ENCODE data around the gene CRYBB3.
A peak's percentile ranks its signal among the peaks of the same experiment; 100 is the strongest.

Gene CRYBB3

DNA sequence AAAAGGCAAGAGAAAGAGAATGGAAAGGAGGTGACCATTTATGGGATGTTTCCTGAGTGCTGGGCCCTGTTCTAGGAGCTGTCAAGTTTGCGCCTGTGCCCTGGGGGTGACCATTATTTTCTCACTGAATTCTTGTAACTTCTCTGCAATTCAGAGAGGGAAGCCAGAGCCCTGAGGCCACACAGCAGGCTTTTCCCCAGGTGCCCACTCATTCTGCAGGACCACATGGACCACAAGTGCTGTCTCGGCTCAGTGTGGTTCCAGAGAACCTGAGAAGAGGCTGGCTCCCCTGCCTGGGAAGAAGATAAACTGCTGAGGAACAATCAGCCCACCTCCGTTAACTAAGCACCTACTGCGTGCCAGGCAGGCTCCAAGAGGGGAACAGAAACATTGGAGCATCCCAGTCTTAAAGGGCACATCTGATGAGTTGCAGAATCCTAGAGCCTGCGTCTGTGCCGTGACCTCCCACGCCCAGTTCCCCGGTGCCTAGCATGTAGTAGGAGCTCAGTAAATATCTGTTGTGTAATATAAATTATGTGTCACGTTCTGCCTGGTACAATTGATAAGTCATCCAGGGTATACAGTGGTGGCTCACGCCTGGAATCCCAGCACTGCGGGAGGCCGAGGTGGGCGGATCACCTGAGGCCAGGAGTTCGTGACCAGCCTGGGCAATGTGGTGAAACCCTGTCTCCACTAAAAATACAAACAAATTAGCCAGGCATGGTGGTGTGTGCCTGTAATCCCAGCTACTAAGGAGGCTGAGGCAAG is 31.6 kb upstream of the CRYBB3 start:
- H3K4me3 ChIP-seq (ENCODE audit: low read length) = no peak overlapping the region
- TF ChIP-seq, protein P1, sequence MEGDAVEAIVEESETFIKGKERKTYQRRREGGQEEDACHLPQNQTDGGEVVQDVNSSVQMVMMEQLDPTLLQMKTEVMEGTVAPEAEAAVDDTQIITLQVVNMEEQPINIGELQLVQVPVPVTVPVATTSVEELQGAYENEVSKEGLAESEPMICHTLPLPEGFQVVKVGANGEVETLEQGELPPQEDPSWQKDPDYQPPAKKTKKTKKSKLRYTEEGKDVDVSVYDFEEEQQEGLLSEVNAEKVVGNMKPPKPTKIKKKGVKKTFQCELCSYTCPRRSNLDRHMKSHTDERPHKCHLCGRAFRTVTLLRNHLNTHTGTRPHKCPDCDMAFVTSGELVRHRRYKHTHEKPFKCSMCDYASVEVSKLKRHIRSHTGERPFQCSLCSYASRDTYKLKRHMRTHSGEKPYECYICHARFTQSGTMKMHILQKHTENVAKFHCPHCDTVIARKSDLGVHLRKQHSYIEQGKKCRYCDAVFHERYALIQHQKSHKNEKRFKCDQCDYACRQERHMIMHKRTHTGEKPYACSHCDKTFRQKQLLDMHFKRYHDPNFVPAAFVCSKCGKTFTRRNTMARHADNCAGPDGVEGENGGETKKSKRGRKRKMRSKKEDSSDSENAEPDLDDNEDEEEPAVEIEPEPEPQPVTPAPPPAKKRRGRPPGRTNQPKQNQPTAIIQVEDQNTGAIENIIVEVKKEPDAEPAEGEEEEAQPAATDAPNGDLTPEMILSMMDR (conservative IDR thresholded peaks at IDR 0.05; ENCODE audit: low read depth, low read length) = no peak
- no peak for DNase-seq (ENCODE audit: low read depth)

DNA sequence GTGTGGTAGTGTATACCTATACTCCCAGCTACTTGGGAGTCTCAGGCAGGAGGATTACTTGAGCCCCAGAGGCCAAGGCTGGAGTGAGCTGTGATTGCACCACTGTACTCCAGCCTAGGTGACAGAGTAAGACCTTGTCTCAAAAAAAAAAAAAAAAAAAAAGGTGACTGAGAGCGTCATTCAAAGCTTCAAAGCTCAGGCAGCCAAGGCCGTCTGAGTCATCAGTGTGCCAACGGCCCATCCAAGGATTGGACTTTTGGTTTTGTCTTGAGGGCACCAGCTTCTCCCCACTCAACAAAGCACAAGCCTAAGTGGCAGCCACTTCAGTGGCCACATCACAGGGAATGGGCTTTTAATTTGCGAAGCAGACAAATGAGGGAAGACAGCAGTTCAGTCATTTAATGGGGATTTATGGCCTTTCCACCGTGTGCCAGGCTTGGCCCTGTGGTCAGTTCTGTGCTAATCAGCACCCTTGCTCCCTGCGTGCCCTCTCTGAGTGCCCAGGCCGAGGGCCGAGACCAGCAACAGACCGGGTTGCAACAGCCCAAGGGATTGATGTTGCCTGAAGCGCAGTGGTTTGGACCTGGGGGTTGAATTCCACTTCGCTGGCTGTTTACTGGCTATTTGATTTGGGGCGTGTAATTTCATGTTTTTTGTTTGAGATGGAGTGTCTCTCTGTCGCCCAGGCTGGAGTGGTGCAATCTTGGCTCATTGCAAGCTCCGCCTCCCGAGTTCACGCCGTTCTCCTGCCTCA is 30.2 kb upstream of the CRYBB3 start:
- no peak for DNase-seq (ENCODE audit: low read depth)
- no peak overlapping the region for H3K4me3 ChIP-seq (ENCODE audit: low read length)
- TF ChIP-seq, protein P1 (conservative IDR thresholded peaks at IDR 0.05; ENCODE audit: low read depth, low read length) = no peak

DNA sequence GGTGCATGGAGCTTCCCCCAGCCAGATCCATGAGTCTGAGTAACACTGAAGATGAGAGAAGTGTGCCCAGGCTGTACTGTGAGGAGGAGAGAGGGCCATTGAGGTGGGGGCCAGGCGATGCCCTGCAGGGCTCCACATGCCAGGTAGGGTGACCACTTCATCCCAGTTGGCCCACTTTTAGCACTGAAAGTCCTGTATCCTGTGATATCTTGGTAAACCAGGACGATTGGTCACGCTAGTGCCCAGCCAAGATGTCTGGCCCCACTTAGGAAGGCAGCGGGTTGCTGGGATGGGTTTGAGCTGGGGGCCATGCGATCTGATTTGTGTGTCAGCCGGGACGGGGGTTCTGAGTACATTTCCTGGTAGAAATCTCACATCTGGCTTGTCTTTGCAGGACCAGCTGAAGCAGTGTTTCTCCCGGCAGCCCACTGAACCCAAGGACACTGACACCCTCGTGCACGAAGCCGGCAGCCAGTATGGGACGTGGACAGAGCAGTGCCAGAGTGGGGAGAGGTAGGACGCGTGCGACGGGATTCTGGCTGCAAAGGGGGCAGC is 29.2 kb upstream of the CRYBB3 start:
- H3K4me3 ChIP-seq (ENCODE audit: low read length) = no peak overlapping the region
- TF ChIP-seq, protein P1 (conservative IDR thresholded peaks at IDR 0.05; ENCODE audit: low read depth, low read length) = no peak
- no peak for DNase-seq (ENCODE audit: low read depth)

DNA sequence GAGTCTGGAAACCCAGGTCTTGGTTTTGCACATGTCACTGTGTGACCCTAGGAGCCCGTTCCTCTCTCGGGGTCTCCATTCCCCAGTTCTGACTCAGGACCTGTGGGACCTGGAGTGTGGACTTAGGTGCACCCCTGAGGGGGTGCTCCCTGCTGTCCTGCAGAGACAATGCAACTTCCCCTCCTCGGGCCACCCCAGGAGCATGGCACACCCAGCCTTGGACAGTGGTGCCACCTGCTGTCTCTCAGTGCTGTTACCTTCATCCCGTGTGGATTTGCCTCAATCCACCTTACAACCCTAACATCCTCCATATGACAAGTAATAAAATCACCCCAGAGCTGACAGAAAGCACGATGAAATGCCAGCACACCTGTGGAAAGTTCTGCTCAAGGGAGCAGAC is 27.5 kb upstream of the CRYBB3 start:
- TF ChIP-seq, protein P1 (conservative IDR thresholded peaks at IDR 0.05; ENCODE audit: low read depth, low read length) = peak; percentile 53
- H3K4me3 ChIP-seq (ENCODE audit: low read length) = no peak overlapping the region
- DNase-seq (ENCODE audit: low read depth) = no peak

DNA sequence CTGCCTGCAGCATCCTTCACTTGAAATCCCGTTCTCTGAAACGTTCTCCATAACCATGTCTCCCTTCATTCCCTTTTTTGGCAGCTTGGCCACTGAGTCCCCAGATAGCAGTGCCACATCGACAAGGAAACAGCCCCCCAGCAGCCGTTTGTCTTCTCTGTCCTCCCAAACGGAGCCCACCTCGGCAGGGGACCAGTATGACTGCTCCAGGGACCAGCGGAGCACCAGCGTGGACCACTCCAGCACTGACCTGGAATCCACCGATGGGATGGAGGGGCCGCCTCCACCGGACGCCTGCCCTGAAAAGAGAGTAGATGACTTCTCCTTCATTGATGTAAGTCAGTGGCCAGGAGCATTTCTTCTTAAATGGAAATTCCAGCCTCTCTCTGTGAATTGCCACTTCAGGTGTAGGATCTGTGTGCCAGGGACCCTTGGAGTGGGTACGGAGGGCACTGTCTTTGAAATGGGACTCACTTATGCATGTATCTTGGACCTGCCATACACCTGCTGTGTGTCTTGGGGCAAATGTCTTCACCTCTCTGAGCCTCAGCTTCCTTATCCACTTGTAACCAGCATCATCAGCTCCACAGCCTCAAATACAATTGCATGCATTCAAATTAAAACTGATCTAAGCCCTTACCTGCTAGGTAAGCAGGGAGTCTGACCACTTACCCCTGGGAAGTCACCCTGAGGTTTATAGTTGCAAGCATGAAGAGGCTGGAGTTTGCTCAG is 25.3 kb upstream of the CRYBB3 start:
- H3K4me3 ChIP-seq (ENCODE audit: low read length) = no peak overlapping the region
- TF ChIP-seq, protein P1 (conservative IDR thresholded peaks at IDR 0.05; ENCODE audit: low read depth, low read length) = no peak
- DNase-seq (ENCODE audit: low read depth) = no peak

DNA sequence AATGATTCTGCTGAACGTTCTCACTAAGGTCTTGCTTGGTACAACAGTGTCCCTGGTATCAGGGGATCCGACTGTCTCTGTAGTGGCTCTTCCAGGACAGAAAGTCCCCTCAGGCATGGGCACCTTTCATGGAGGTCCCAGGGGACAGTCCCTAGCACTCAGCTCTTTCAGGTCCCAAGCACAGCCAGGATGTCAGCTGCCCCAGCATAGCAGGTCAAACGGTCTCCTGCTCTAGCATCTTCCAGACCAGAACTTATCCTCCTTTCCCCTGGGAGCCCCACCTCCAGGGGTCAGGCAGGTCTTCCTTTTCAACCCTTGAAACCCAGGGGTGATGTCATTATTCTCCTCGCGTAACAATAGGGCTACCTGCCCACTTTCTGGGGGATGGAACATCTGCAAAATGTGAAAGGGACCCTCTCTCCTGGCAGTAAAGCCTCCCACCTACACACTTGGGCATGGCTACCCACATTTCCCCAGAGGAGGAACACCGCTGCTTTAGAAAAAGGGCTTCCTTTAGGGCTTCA is 24.7 kb upstream of the CRYBB3 start:
- H3K4me3 ChIP-seq (ENCODE audit: low read length) = no peak overlapping the region
- TF ChIP-seq, protein P1 (conservative IDR thresholded peaks at IDR 0.05; ENCODE audit: low read depth, low read length) = no peak

More for the DNA sequence above, 24.7 kb upstream of the CRYBB3 start:
- no peak for DNase-seq (ENCODE audit: low read depth)

All from retinal pigment epithelial cell (primary cell).